ENCODE measurements around the gene STK32C. TPM values are rescaled to one million over a fixed set of nuclear protein-coding genes. Genes with fewer than 3 reads are reported as not detected.

STK32C gene
- total RNA-seq, 1 donor from 2014 or later, result 9.9 TPM

DNA sequence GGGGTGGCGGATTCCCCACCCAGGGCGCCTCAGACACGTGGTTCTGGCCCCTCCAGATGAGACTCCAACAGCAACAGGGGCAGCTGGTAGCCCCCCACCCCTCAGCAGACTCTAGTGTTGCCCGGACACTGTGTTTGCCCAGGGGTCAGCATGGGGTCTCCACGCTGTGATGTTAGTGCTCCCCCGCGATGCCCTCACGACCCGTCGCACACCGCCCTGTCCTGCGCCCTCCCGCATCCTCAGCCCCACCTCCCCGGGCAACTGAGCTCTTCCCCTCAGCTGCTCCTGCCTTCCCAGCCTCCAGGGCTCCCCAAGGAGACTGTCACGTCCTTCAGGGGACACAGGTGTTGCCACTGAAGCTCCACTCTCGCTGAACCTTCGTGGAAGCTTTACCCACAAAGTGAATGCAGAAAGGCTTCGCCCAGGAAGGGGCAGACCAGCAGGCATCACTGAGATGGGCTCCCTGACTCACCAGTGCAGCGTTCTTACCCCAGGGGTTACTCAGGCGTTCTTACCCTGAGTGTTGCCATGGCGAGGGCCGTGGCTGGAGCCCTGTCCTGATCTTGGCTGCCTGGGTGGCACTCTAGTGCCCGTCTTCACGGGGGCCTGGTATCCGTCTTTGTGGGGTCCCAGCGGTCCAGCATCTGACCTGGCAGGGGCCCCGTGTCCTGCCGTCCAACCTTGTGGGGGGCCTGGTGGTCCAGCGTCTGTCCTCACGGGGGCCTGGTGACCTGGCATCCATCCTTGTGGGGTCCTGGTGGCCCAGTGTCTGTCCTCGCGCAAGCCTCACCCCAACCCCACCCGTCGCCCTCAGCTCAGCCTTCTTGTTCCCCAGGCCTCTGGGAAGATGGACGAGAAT lies 106.4 kb downstream of the STK32C start:
- Mint-ChIP-seq H3K27ac (no peak overlapping the region), H3K9me3 (no peaks in the 10 kb centered on the region), H3K27me3 (ENCODE audit: low read depth) (no peaks in the 10 kb centered on the region), H3K4me3 (no peak overlapping the region), H3K36me3 (no peaks in the 10 kb centered on the region), H3K4me1 (no peaks in the 10 kb centered on the region)
- no peak for DNase-seq (ENCODE audit: low spot score in 2 of 2, unreplicated experiment in 2 of 2)
- TF ChIP-seq, protein P1, sequence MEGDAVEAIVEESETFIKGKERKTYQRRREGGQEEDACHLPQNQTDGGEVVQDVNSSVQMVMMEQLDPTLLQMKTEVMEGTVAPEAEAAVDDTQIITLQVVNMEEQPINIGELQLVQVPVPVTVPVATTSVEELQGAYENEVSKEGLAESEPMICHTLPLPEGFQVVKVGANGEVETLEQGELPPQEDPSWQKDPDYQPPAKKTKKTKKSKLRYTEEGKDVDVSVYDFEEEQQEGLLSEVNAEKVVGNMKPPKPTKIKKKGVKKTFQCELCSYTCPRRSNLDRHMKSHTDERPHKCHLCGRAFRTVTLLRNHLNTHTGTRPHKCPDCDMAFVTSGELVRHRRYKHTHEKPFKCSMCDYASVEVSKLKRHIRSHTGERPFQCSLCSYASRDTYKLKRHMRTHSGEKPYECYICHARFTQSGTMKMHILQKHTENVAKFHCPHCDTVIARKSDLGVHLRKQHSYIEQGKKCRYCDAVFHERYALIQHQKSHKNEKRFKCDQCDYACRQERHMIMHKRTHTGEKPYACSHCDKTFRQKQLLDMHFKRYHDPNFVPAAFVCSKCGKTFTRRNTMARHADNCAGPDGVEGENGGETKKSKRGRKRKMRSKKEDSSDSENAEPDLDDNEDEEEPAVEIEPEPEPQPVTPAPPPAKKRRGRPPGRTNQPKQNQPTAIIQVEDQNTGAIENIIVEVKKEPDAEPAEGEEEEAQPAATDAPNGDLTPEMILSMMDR (IDR thresholded peaks at IDR 0.05; ENCODE audit: unreplicated experiment), result no peak

DNA sequence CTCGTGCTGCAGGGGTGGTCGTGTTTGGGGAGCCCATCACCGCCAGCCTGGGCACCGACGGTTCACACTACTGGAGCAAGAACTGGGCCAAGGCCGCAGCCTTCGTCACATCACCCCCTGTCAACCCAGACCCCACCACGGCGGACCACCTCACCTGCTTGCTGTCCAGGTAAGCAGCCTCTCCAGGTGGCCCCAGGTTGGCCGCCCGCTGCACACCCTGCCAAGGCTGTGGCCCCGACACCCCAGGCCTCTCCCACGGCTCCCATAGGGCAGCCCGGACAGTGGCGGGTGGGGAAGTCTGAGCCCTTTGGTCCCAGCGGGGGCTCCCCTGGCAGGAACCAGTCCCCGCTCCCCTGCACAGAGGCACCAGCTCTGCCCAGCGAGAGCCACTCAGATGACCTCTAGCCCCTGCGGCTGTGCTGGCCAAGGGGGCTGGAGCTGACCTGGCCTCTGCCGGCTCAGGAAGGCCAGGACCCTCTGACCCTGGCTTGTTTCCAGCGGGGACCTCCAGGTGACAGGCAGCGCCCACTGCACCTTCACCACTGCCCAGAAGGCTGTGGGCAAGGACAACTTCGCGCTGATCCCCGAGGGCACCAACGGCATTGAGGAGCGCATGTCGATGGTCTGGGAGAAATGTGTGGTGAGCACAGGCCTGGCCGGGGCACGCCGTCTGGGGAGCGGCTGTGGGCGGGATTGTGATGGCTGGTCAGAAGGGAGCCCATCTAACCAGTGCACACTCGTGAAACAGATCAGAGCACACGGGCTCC lies 107.2 kb downstream of the STK32C start:
- Mint-ChIP-seq H3K27me3 (ENCODE audit: low read depth) (no peaks in the 10 kb centered on the region), H3K36me3 (no peaks in the 10 kb centered on the region), H3K9me3 (no peaks in the 10 kb centered on the region), H3K4me3 (no peak overlapping the region), H3K4me1 (no peaks in the 10 kb centered on the region), H3K27ac (no peak overlapping the region)
- DNase-seq (ENCODE audit: low spot score in 2 of 2, unreplicated experiment in 2 of 2), result no peak
- TF ChIP-seq, protein P1 (IDR thresholded peaks at IDR 0.05; ENCODE audit: unreplicated experiment), result no peak

DNA sequence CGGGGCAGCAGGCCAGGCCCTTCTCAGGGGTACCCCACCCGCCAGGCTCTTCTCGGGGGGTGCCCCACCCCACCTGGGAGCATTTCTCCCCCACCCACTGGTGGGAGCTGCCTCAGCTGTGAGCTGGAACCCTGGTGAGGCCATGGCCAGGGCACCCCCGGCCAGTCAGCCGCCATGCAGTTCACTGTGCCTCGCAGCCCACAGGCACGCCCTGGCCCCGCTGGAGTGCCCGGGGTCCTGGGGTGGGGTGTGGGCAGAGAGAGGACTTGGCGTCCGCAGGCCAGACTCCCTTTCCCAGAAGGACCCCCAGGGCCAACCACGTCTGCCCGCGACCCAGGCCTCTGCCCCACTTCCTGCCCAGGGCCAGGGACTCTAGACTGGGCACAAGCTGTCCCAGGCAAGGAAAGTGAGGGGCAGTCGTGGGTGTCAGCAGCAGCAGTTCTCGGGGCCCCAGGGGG lies 107.9 kb downstream of the STK32C start:
- DNase-seq (ENCODE audit: low spot score in 2 of 2, unreplicated experiment in 2 of 2), result no peak
- no peak overlapping the region for H3K27ac Mint-ChIP-seq
- H3K4me3 Mint-ChIP-seq, result no peak overlapping the region
- no peaks in the 10 kb centered on the region for H3K36me3 Mint-ChIP-seq
- peaks cover 2% of the 10 kb centered on the region for H3K27me3 Mint-ChIP-seq (ENCODE audit: low read depth)
- no peaks in the 10 kb centered on the region for H3K4me1 Mint-ChIP-seq
- TF ChIP-seq, protein P1 (IDR thresholded peaks at IDR 0.05; ENCODE audit: unreplicated experiment), result no peak
- no peaks in the 10 kb centered on the region for H3K9me3 Mint-ChIP-seq

DNA sequence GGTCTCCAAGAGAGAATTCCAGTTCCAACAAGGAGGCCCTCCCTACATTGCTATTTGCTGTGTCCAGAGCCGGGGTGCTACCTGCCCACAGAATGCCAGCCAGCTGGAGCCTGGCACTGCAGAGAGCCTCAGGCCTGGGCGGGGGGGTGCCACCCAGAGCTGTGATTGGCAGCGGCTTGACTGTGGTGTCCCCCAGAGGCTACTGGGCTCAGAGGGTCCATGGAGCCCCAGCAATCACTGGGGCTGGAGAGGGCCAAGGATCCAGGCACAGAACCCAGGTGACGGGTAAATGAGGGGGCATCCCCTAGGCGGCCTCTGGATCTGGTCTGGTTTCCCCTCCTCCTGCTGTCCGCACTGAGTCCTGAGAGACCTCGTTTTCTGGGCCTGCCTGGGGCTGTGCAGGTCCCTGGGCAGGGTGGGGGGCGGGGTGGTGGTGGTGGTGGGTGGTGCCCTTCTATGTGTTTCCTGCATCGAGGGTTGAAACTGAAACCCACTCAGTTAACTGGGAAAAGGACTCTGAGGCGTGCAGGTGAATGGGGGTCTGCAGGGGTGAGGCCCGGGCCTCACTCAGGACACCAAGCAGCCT lies 108.4 kb downstream of the STK32C start:
- Mint-ChIP-seq H3K27ac (no peak overlapping the region), H3K4me1 (no peaks in the 10 kb centered on the region), H3K9me3 (no peaks in the 10 kb centered on the region), H3K4me3 (no peak overlapping the region), H3K36me3 (no peaks in the 10 kb centered on the region), H3K27me3 (ENCODE audit: low read depth) (peaks cover 2% of the 10 kb centered on the region)
- no peak for DNase-seq (ENCODE audit: low spot score in 2 of 2, unreplicated experiment in 2 of 2)
- TF ChIP-seq, protein P1 (IDR thresholded peaks at IDR 0.05; ENCODE audit: unreplicated experiment), result no peak

DNA sequence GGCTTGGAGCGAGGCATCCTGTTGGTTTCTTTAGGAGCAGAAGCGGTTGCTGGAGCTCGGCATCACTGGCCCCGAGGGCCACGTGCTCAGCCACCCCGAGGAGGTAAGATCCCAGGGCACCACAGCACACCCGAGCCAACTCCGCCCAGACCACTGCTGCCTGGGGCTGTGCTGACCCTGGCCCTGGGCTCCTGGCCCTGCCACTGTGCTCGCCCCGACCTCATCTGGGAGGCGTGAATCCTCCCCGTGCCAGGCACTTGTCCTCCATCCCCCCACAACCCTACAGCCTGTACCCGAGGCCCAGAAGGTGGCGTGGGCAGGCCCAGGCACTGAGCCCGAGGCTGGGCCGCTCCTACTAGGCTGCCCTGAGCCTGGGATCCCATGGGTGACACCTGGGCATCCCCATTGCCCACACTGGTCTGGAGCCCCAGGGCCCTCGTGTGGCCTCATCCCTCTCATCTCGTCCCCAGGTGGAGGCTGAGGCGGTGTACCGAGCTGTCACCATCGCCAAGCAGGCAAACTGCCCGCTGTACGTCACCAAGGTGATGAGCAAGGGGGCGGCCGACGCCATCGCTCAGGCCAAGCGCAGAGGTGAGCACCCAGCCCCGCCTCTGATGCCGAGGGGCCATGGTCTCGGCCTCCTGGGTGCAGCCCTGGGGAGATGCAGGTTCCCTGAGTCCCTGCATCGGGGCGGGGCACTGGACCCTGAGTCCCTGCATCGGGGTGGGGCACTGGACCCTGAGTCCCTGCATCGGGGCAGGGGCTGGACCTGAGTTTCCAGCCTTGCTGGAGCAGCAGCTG lies 109.2 kb downstream of the STK32C start:
- Mint-ChIP-seq H3K4me1 (no peaks in the 10 kb centered on the region), H3K27me3 (ENCODE audit: low read depth) (peaks cover 2% of the 10 kb centered on the region), H3K36me3 (no peaks in the 10 kb centered on the region), H3K4me3 (no peak overlapping the region), H3K27ac (no peak overlapping the region), H3K9me3 (no peaks in the 10 kb centered on the region)
- DNase-seq (ENCODE audit: low spot score in 2 of 2, unreplicated experiment in 2 of 2), result no peak
- TF ChIP-seq, protein P1 (IDR thresholded peaks at IDR 0.05; ENCODE audit: unreplicated experiment), result no peak

Data from mesothelial cell of epicardium (in vitro differentiated cells).